ENCODE measurements around the gene PDE6B.
"Not testable (repeated sequence)": the region's sequence is repeated elsewhere in the genome, so short reads cannot be mapped to it uniquely, and the experiment has no call there.

The PDE6B gene

DNA sequence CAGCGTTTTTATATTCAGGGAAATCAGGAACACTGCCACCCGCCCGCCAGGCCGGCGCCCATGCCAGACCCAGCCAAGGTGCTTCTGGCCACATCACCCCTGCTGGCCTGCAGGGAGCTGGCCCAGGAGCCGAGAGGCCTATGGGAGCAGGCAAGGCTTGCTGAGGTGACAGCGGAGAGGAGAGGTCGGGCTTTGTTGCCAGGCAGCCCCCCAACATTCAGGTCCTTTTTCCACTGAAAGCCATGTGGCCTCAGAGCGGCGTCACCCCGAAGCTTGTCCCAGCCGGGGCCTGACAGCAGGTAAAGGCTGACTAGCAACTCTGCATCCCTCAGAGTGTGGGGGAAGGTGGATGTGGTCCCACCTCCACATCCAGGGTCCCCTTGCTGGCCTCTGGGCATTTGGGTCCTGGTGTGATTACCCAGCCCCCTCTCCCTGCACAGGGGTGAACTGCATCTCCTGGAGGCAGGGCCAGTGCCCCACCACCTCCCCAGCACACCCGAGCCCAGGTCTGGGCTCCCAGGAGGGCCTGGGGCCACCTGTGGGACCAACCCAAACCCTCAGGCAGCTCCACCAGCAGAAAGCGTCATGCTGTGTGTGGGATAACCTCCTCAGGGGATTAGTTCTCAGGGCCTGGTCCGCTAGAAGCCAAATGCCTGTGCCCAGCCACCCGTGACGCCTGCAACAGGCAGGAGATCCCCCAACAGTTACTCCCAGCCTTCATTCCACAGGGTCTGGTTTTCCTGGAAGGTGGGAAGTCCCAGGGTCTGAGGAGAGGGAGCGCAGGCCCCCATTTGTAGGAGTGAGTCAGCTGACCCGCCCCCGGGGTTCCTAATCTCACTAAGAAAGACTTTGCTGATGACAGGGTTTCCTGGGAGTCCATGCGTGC lies at the start of gene PDE6B:
TSS of gene PDE6B (plus strand) at position 869 of the 886 bp plus-strand sequence. CDS start 54 bp downstream, outside the sequence.
- FAIRE-seq: no peak

DNA sequence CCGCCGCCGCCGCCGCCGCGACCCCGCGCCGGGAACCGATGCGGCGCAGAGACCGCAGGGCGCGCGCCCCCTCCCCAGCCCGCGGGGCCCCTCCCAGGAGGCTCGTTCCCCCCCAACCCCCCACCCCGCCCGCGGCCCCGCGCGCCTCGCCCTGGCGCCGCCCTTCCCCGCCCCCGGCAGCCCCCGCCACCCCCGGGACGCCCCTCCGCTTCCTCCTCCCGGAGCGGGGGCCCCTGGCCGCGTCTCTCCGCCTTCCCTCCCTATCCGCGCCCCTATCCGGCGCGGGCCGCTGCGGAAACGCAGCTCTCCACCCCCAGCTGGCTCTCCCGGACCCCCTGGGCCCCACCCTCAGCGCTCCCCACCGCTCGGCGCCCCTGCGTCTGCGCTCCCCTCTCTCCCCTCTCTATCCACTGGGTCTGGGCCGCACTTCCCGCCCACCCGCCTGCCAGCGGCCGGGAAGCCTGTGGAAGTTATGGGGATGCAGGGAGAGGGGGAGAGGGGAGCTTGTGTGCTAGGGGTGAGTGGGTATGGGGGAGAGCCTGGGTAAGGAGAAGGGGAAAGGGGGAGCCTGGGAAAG lies 49.0 kb upstream of the PDE6B start, which contains the start of gene TMEM271:
TSS of gene TMEM271 (minus strand) at position 51 of the 577 bp plus-strand sequence. CDS start 233 bp downstream, outside the sequence.
- no peak for FAIRE-seq

DNA sequence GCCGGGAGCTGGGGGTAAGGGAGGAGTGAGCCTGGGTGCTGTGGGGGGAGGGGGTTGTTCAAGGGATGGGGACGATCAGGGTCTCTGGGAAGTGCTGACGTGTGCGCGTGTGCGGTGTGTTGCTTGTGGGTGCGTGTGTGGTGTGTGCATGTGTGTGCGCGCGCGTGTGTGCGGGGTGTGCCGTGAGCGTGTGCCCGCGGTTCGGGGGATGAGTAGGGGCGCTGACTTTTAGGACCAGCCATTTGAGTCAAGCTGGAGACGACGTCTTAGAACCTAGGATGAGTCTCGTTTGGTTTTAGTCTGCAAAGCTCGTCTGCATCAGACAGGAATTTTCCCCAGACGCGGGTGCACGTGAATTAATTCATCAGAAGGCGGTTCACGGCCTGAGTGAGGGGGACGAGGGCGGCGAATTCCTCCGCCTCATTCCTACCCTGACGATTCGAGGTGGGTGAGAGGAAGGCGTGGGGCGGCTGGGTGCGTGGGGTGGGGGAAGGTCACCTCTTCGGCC lies 48.3 kb upstream of the PDE6B start:
- FAIRE-seq: no peak

DNA sequence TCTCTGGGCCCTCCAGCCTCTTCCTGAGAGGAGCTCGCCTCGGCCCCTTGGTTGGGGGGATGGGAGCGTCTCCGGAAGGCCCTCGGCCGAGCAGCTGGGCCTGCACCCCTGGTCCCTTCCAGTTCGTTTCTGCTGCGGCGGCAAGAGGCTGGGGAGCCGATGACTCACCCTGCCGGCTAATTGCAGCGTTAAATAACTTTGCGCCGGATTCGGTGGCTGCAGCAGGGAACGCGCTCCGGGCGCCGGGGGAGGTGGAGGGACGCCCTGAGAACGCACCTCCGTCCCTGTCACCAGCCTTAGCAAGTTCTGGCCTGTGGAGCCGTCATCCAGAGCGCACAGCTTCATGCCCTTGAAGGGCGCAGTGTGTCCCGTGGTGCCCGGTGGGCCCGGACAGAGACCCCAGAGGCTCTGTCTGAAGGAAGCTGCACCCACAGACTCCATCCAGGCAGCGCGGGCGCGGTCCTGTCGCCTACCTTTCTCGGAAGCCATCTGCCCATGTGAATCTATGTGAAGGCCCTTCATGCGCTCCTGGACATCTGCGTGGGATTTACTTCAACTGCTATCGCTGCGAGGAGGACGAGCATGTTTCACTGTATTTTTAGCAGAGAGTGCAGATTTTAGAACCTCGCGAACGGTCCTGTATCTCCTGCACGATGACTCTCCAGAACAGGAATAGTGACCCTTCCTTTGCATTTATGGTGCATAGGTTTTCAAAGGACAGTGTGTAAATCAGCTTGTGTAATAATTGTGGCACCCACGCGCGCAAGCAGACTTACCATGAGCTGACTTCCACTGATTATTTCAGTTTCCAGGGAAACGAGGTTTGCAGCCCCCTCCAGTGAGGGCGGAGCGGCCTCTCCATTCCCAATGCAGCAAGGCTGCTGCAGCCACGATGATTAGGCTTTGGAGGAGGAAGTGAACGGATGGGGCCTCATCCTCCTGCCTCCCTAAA lies 47.6 kb upstream of the PDE6B start:
- no peak for FAIRE-seq

DNA sequence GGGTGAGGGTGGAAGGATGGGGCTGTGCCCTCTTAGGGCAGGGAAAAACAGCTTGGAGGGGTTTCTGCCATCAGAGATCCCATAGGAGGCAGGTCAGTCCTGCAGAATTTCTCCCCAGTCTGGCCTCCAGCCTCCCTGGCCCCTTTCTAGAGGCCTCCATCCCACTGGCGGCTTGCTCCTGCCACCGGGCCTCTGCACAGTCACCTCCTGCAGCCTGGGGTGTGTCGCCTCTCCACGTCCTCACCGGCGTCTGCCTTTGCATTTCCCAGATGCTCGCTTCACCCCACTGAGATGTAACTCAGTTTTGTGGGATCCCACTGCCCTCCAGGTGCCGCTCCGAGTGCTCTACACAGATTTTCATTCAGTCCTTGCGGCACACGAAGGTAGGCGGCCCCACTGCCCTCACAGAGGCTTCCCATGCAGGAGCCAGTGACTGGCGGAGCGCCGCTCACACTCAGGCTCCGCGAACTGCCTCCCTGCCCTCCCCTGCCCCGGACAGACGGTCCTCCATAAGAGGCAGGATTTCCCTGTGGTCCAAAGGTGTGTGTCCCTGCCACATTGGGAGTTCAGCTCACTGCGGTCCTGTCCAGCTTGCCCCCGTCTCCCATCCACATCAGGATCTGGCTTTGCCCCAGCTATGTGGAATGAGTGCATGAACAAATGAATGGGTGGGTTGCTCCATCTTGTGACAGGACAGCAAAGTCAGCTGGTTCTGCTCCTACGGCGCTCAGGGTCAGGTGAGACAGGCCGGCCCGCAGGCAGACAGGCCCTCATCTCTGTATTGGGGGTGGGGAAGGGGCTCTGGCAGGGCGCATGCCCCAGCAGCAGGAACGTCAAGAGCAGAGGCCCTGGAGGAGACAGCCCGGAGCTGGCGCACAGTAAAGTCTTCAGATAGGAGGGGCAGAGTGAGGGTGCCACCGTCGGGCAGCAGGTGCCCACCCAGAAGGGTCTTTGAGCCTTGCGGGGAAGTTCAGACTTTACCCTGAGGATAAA lies 46.6 kb upstream of the PDE6B start:
- FAIRE-seq: no peak

DNA sequence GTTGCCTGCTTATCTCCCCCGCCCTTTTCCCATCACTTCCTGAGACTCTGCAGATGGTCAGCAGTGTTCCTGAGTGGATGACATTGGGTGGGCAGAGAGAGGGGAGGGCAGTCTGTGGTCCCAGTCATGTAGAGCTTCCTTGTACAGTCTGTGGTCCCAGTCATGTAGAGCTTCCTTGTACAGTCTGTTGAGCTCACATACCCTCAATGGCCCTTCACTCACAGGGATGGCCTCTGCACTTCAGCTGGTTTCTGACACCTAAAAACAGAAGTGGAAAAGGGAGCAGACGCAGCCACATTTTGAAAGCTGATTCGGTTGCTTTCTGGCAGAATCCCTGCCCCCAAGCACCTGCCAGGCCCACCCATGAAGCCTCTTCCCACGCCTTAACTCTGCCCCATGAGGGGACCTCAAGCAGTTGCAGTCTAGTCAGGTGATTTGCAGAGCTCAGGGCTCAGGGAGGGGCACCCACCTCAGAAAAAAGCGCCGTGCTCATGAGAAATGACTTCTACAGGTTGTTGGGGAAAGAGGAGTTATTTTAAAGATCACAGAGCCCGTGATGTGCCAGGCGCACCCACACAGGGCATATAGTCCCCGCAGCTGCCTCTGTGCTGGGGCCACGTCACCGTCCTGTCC lies 45.7 kb upstream of the PDE6B start:
- no peak for FAIRE-seq

DNA sequence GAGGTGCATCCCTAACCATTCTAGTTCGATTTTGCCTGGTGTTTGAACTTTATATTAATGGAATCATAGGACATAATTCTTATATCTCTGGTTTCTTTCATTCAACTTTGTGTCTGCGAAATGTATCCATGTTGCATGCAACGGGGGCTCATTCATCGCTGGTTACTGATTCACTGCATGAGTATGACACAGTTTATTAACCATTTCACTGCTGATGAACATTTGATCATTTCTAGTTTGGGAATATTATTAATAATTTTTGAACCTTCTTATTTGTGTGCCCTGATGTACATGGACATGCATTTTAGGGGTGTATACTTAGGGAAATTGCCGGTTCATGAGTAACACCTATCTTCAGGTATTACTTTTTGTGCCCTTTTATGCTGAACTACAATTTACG lies 44.2 kb upstream of the PDE6B start:
- no peak for FAIRE-seq

DNA sequence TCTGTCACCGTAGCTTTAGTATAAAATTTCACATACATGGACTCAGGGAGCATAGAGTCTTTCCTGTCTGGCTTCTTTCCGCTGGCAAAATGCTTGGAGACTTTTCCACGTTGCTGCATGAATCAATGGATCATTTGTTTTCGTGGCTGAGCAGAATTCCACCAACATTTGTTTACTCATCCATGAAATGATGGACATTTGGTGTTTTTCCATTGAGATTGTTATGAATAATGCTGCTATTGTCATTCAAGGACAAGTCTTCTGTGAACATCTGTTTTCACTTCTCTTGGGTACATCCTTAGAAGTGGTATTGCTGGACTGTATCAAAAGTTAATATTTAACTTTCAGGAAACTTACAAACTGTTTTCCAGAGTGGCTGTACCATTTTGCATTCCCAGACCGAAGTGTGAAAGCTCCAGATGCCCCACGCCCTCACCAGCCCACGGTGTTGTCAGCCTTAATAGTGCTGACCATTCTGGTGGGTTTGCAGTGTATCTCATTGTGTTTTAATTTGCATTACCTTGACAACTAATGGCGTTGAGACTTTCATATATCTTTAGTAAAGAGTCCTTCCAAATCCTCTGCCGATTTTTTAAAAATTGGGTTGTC lies 43.5 kb upstream of the PDE6B start:
- no peak for FAIRE-seq

DNA sequence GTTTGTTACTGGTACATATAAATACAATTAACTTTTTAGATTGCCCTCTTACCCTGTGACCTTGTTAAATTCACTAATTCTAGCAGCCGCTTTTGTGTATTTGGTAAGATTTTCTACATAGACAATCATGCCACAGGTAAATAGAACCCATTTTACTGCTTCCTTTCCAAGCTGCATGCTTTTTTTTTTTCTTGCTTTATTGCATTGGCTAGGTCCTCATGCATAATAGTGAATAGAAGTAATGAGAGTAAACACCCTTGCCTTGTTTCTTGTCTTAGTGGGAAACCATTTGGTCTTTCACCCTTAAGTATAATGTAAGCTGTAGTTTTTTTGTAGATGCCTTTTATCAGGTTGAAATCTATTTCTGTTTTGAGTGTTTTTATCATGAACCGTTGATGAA lies 41.6 kb upstream of the PDE6B start:
- FAIRE-seq: no peak

DNA sequence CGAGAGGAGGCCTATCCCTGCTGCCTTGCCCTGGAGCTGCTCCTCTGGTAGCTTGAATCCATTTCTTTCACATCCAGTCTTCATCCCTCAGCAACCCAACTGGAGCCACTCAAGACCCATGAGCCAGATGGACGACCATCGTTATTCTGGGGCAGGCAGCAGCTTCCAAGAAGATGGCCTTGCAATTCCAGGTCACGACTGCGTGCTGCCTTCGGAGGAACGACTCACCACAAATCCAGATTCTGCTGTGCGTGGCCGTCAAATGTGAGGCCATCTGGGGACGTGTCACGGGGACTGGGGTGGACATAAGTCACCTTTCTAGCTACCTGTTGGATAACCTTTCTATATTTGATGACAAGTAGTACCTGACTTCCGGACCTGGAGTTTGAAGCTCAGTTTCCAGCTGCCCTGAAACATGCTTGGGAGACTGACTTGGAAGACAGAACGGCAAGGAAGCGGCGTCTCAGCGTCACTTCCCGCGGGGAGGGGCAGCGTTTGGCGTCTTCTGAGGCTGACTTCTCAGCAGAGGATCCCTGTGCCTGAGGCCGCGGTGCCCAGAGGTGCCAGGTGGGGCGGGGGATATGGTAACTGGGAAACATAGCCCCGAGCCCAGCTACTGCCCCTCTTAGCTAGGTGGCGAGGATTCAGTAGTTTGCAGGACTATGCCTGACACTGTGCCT lies 37.6 kb upstream of the PDE6B start:
- no peak for FAIRE-seq

DNA sequence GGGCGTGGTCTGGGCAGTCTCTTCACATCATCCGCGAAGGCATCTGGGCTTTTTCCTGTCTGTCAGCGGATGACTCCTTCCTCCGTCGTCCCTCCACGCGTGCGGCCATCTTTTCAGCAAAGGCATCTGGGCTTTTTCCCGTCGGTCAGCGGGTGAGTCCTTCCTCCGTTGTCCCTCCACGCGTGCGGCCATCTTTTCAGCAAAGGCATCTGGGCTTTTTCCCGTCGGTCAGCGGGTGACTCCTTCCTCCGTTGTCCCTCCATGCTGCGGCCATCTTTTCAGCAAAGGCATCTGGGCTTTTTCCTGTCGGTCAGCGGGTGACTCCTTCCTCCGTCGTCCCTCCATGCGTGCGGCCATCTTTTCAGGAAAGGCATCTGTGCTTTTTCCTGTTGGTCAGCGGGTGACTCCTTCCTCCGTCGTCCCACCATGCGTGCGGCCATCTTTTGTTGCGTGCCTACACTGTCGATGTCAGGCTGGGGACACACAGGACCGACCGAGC lies 37.0 kb upstream of the PDE6B start:
- no peak for FAIRE-seq

DNA sequence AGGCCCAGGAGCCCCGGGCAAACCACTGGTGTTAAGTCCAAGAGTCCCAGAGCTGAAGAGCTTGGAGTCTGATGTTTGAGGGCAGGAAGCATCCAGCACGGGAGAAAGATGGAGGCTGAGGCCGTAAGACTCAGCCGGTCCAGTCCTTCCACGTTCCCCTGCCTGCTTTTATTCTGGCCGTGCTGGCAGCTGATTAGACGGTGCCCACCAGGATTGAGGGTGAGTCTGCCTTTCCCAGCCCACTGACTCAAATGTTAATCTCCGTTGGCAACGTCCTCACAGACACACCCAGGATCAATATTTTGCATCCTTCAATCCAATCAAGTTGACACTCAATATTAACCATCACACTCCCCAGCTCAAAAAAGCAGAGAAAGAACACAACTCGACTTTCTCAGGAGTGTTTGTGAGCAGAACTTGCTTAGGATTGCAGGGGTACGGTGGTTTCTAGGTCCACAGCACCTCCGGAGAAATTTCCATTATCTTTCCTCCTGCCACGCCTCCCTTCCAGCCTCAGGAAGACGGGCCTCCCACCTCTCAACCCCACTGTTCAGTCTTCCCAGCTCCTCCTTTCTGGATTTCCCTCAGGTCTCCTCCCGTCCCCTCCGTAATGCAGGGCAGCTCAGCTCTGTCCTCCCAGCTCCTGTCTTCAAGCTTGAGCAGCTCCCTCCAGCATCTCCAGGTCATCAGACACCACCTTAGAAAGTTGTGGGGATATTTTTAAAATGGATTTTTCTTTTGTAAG lies 36.0 kb upstream of the PDE6B start:
- no peak for FAIRE-seq

DNA sequence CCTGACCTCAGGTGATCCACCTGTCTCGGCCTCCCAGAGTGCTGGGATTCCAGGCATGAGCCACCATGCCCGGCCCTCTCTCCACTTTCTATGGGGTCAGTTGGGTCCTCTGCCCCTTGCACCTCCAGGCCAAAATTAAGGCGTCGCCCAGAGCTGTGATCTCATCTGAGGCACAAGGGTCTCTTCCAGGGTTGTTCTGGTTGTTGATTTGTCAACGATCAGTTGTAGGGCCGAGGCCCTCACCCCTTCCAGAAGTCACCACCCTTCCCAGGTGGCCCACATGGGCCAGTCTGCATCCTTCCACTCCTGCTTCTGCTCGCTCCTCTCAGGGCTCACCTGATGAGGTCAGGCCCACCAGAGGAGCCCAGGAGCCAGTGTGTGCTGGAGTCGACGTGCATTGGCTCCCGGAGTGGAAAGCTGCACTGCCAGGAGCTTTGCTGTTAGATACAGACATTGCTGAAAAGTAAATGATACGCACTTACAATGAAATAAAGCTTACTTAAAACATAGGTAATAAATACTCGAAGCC lies 35.0 kb upstream of the PDE6B start:
- no peak for FAIRE-seq

DNA sequence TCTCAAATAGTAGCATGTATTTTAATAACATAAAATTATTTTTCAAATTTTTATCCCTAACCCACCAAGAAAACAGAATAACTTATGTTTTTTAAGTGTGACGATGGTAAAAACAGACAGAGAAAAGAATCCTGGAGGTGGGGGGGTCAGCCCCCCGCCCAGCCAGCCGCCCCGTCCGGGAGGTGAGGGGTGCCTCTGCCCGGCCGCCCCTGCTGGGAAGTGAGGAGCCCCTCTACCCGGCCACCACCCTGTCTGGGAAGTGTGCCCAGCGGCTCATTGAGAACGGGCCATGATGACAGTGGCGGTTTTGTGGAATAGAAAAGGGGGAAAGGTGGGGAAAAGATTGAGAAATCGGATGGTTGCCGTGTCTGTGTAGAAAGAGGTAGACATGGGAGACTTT lies 33.2 kb upstream of the PDE6B start:
- FAIRE-seq: not testable (repeated sequence)

DNA sequence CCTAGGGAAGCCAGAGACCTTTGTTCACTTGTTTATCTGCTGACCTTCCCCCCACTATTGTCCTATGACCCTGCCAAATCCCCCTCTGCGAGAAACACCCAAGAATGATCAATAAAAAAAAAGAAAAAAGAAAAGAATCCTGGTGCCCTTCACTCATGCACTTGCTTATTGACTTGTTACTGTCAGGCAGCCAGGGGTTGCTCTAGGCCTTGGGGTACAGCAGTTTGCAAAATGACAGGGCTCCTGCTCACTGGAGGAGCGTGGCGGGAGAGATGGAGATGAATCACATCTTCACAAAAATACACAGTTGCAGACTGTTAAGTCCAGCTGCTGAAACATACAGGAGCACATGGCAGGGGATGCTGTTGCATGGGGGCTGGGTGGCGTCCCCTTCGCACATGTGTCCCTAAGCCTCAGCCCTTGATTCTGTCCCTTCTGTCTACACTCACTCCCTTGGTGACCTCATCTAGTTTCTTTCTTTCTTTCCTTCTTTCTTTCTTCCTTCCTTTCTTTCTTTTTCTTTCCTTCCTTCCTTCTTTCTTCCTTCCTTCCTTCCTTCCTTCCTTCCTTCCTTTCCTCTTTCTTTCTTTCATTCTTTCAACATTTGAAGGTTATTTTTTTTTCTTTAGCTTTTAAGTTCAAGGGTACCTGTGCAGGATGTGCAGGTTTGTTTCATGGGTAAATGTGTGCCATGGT lies 32.4 kb upstream of the PDE6B start:
- no peak for FAIRE-seq

DNA sequence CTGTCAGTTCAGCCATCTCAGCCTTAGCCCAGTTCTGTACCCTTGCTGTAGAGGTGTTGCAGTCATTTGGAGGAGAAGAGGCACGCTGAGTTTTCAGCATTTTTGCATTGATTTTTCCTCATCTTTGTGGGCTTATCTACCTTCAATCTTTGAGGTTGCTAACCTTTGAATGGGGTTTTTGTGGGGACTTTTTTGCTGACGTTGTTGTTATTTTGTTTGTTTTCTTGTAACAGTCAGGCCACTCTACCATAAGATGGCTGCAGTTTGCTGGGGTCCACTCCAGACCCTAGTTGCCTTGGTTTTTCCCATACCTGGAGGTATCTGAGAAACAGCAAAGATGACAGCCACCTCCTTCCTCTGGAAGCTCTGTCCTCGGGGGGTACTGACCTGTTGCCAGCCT lies 26.4 kb upstream of the PDE6B start:
- FAIRE-seq: no peak

DNA sequence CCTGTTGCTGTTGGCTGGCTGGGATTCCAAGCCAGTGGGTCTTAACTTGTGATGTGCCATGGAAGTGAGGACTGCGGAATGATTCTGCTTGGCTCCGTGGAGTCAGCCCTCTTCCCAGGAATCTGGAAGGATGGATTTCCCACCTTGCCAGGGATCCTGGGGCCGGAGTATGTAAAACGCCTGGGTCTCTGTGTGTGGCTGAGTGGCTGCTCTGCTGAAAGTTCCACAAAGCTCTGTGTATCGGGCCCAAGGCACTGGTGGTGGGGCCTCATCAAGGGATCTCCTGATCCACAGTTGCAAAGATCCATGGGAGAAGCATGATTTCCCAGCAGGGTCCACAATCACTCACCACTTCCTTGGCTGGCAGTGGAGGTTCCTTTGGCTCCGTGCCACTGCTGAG lies 25.2 kb upstream of the PDE6B start:
- FAIRE-seq: no peak
